ENCODE results near the gene DMRTC2. TPM values are rescaled to one million over a fixed set of nuclear protein-coding genes. Genes with fewer than 3 reads are reported as not detected.

DMRTC2 gene
- total and polyA plus RNA-seq, 4 experiments from 2014 or later = not detected

DNA sequence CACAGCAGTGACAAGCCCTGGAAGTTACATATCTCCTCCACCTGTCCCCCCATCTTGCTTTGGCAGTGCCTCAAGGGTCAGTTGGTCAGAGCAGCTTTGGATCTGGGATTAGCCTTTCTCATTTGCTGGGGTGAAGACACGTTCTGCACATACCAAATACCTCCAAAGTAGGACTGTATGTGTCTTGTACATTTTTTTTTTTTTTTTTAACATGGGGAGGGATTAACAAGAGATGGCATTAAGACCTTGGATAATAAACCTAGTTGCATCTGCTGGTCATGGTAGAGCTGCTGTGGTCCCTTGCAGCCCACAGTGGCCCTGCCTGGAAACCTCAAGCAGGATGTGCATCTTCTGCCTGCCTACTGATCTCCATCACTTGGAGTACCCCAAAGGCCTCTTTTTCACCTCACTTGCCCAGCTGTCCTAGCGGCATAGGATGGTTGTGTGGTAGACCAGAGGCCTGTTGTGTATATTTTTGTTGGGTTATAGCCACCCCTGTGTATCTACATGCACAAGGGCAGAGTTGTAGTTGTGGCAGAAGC is 17.7 kb downstream of the DMRTC2 start:
- peaks cover 37 to 67% (median 51%) of the 10 kb centered on the region in 4 donors for H3K4me1 Mint-ChIP-seq
- peaks cover 38 to 58% of the 10 kb centered on the region in 2 donors for H3K36me3 Mint-ChIP-seq
- peak overlapping the region; percentile 96 for H3K27ac ChIP-seq (ENCODE audit: low read depth, low read length)
- H3K36me3 ChIP-seq (ENCODE audit: insufficient read depth, low read length) = peaks cover 51% of the 10 kb centered on the region
- H3K4me3 ChIP-seq (ENCODE audit: low read length in 2 of 2) = no peak overlapping the region
- CTCF ChIA-PET (ENCODE audit: partially characterized antibody) = interaction anchor here (0.8 to 8.8 kb wide), 7 partner anchors 11 to 506 kb away, joined by 3 to 125 read pairs (median 4); partner anchors contain the start of gene CD79A
- peak overlapping the region; percentile 57 to 96 (median 84) for H3K27ac Mint-ChIP-seq
- DNase-seq = no peak
- no peaks in the 10 kb centered on the region for H3K9me3 Mint-ChIP-seq
- no peaks in the 10 kb centered on the region for H3K27me3 Mint-ChIP-seq
- H3K4me3 Mint-ChIP-seq = peak overlapping the region in 7 of 8 donors; percentile 24 to 95 (median 91)
- H3K27me3 ChIP-seq (ENCODE audit: insufficient read depth, low read length) = no peaks in the 10 kb centered on the region
- intact Hi-C loops (cut with micrococcal nuclease) = loop anchor here (5.0 kb wide), 1 partner anchor 215 kb away; the partner anchor contains the start of gene ZNF574
- H3K4me1 ChIP-seq (ENCODE audit: insufficient read depth, low read length) = peaks cover 70% of the 10 kb centered on the region
- no peaks in the 10 kb centered on the region for H3K9me3 ChIP-seq (ENCODE audit: control insufficient read depth in 1 of 2, low read length in 2 of 2)
- POLR2A ChIA-PET (ENCODE audit: partially characterized antibody) = interaction anchor here (0.8 to 7.8 kb wide), 6 partner anchors 10 to 96 kb away, joined by 3 to 261 read pairs (median 4); partner anchors contain the start of genes ARHGEF1, CD79A, ERFL and RABAC1

DNA sequence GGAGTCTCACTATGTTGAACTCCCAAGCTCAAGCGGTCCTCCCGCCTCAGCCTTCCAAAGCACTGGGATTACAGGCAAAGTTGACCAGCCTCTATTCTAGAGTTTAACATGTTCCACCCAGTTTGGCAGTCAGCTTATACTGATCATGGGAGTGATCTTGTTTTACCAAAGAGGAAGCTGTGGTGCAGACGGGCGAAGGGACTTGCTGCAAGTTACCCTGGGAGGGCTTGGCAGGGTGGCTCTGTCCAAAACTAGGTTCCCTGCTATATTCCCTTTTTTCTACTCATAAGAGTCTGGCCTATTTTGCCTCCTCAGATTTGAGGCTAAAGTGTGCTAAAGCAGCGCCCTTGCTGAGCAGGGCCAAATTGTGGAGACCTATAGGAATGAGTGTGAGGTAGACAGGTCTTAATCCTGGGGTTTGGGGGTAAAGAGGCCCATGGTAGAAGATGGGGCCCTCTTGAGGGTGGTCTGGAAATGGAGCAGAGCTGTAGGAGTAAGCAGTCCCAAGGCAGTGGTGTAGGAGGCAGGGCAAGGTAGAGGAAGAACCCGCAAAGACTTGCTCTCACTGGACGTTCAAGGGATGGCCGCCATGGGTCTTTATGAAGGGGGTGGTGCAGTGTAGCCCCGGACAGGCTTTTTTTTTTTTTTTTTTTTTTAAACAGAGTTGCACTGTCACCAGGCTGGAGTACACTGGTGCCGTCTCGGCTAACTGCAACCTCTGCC is 18.5 kb downstream of the DMRTC2 start:
- peaks cover 58% of the 10 kb centered on the region for H3K36me3 ChIP-seq (ENCODE audit: insufficient read depth, low read length)

DNA sequence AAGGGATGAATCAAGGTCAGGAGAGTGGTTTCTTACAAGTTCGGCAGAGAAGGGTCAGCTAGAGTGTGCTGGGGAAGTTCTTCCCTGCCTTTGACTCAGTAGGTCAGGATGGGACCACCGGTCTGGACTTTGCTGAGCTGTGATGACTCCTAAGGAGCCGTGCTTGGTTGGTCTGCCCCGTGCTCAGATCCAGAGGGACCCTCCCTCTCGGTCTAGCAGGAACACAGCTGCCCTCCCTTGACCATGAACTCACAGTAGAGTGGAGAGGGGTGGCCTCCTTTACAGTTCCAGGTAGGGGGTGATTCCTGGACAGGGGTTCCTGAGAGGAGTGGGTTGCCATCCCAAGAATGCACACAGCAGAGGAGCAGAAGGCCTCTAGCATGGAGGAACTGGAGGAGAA is 19.5 kb downstream of the DMRTC2 start:
- H3K4me3 Mint-ChIP-seq = peak overlapping the region in 2 of 8 donors; percentile 35 to 44
- ChIA-PET CTCF (ENCODE audit: partially characterized antibody) (interaction anchor here (1.6 to 8.8 kb wide), 3 partner anchors 10 to 87 kb away, joined by 4 to 125 read pairs (median 4); partner anchors contain the start of gene CD79A), POLR2A (ENCODE audit: partially characterized antibody) (interaction anchor here (0.9 to 7.8 kb wide), 7 partner anchors 8 to 94 kb away, joined by 3 to 261 read pairs (median 5); partner anchors contain the start of genes ARHGEF1, CD79A and RABAC1)
- Histone ChIP-seq H3K36me3 (ENCODE audit: insufficient read depth, low read length) (peaks cover 68% of the 10 kb centered on the region), H3K4me3 (ENCODE audit: low read length in 2 of 2) (no peak overlapping the region), H3K27me3 (ENCODE audit: insufficient read depth, low read length) (no peaks in the 10 kb centered on the region), H3K27ac (ENCODE audit: low read depth, low read length) (peak overlapping the region; percentile 22), H3K9me3 (ENCODE audit: control insufficient read depth in 1 of 2, low read length in 2 of 2) (no peaks in the 10 kb centered on the region), H3K4me1 (ENCODE audit: insufficient read depth, low read length) (peaks cover 83% of the 10 kb centered on the region)
- H3K27me3 Mint-ChIP-seq = no peaks in the 10 kb centered on the region
- H3K9me3 Mint-ChIP-seq = no peaks in the 10 kb centered on the region
- peak in 1 of 5 donors; percentile 17 for DNase-seq
- peak overlapping the region; percentile 50 to 92 (median 83) for H3K27ac Mint-ChIP-seq
- intact Hi-C loops (cut with micrococcal nuclease) = loop anchor here (5.0 kb wide), 1 partner anchor 213 kb away; the partner anchor contains the start of gene ZNF574
- H3K36me3 Mint-ChIP-seq = peaks cover 45 to 74% of the 10 kb centered on the region in 2 donors
- H3K4me1 Mint-ChIP-seq = peaks cover 41 to 81% (median 61%) of the 10 kb centered on the region in 4 donors

More for the DNA sequence above, 18.5 kb downstream of the DMRTC2 start:
- peaks cover 45 to 66% of the 10 kb centered on the region in 2 donors for H3K36me3 Mint-ChIP-seq
- Histone ChIP-seq H3K27me3 (ENCODE audit: insufficient read depth, low read length) (no peaks in the 10 kb centered on the region), H3K4me3 (ENCODE audit: low read length in 2 of 2) (no peak overlapping the region), H3K9me3 (ENCODE audit: control insufficient read depth in 1 of 2, low read length in 2 of 2) (no peaks in the 10 kb centered on the region), H3K4me1 (ENCODE audit: insufficient read depth, low read length) (peaks cover 79% of the 10 kb centered on the region), H3K27ac (ENCODE audit: low read depth, low read length) (peak overlapping the region; percentile 96)
- H3K27me3 Mint-ChIP-seq = no peaks in the 10 kb centered on the region
- H3K4me3 Mint-ChIP-seq = peak overlapping the region in 6 of 8 donors; percentile 46 to 95 (median 78)
- ChIA-PET POLR2A (ENCODE audit: partially characterized antibody) (interaction anchor here (1.0 to 7.8 kb wide), 6 partner anchors 9 to 96 kb away, joined by 3 to 261 read pairs (median 6); partner anchors contain the start of genes ARHGEF1, CD79A and RABAC1), CTCF (ENCODE audit: partially characterized antibody) (interaction anchor here (1.1 to 8.8 kb wide), 6 partner anchors 11 to 89 kb away, joined by 3 to 125 read pairs (median 4); partner anchors contain the start of gene CD79A)
- H3K9me3 Mint-ChIP-seq = no peaks in the 10 kb centered on the region
- H3K27ac Mint-ChIP-seq = peak overlapping the region in 6 of 7 donors; percentile 27 to 92 (median 83)
- H3K4me1 Mint-ChIP-seq = peaks cover 42 to 76% (median 58%) of the 10 kb centered on the region in 4 donors
- DNase-seq = peak in 1 of 5 donors; percentile 29
- intact Hi-C loops (cut with micrococcal nuclease) = loop anchor here (5.0 kb wide), 1 partner anchor 214 kb away; the partner anchor contains the start of gene ZNF574

DNA sequence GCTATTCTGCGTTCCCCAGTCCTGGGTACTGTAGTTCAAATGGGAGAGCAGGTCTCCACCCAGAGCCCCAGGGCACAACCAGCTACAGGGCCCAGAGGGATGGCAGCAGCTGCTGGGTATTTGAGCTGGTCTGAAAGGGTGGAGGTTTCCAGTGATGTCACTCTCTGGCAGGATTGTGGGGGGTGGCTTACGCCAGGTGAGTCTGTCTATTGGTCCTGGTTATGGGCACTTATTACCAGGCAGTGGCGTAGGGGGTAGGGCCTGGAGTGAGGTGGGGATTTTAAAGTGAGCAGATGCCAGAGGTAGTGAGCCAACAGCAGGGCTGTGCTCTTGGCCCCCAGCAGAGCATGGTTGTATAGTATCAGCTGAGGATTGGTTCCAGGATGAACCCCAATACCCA is 21.4 kb downstream of the DMRTC2 start:
- Histone ChIP-seq H3K4me1 (ENCODE audit: insufficient read depth, low read length) (peaks cover 94% of the 10 kb centered on the region), H3K36me3 (ENCODE audit: insufficient read depth, low read length) (peaks cover 75% of the 10 kb centered on the region), H3K27me3 (ENCODE audit: insufficient read depth, low read length) (no peaks in the 10 kb centered on the region), H3K27ac (ENCODE audit: low read depth, low read length) (peak overlapping the region; percentile 22), H3K4me3 (ENCODE audit: low read length in 2 of 2) (no peak overlapping the region), H3K9me3 (ENCODE audit: control insufficient read depth in 1 of 2, low read length in 2 of 2) (no peaks in the 10 kb centered on the region)
- peak in 1 of 5 donors; percentile 33 for DNase-seq
- Mint-ChIP-seq H3K9me3 (no peaks in the 10 kb centered on the region), H3K27me3 (no peaks in the 10 kb centered on the region), H3K4me3 (peak overlapping the region in 3 of 8 donors; percentile 15 to 59 (median 50)), H3K36me3 (peaks cover 41 to 74% of the 10 kb centered on the region in 2 donors), H3K27ac (peak overlapping the region; percentile 71 to 93 (median 81)), H3K4me1 (peaks cover 45 to 84% (median 67%) of the 10 kb centered on the region in 4 donors)
- ChIA-PET POLR2A (ENCODE audit: partially characterized antibody) (interaction anchor here (0.5 to 7.7 kb wide), 6 partner anchors 9 to 1054 kb away, joined by 3 to 103 read pairs (median 6); partner anchors contain the start of genes ARHGEF1, CD79A and ERFL), CTCF (ENCODE audit: partially characterized antibody) (interaction anchor here (8.8 kb wide), 1 partner anchor 8 kb away, joined by 125 read pairs; the partner anchor contains the start of gene CD79A)
- intact Hi-C loops (cut with micrococcal nuclease) = no loop called here

DNA sequence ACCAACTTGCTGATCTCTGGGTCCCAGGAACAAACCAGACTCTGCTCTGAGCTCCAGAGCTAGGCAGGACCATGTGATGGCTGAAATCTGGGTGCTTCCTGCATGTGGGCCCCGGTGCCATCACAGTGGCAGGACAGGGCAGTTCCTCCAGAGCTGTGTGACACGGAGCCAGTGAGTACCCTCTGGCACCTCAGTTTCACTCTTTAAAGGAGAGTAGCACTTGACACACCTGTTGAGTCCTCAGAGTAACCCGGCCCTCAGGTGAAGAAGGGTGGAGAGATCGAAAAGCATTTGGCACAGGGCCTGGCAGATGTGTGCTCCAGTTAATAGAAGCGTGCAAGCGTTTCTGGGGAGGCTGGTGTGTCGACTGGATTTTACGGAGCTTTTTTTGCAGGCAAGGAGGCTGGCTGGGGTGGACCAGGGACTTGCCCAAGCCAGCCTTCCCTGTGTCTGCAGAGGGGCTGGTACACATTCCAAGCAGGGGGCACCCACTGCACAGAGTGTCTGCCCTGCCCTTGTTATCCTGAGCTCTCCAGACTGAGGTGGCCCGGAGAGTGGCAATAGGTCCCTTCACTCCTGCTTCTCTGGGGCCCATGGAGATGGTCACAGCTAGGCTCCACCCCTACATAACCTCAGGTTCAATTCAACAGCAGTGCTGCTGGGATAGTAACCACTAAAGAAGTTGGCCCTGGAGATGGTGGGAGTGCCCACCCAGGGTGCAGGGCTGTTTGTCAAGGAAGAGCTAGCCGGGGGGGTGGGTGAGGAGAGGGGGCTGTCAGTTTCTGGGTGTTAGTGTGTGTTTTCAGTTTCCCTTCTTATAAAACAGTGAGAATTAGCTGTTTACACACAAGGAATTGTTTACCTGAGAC is 23.5 kb downstream of the DMRTC2 start:
- H3K4me1 Mint-ChIP-seq = peaks cover 41 to 84% (median 64%) of the 10 kb centered on the region in 4 donors
- H3K9me3 Mint-ChIP-seq = peaks cover 0 to 2% (median 0%) of the 10 kb centered on the region in 8 donors
- POLR2A ChIA-PET (ENCODE audit: partially characterized antibody) = interaction anchor here (1.0 to 11.3 kb wide), 4 partner anchors 7 to 77 kb away, joined by 4 to 261 read pairs (median 59); partner anchors contain the start of genes ARHGEF1 and RPS19
- Histone ChIP-seq H3K36me3 (ENCODE audit: insufficient read depth, low read length) (peaks cover 54% of the 10 kb centered on the region), H3K27ac (ENCODE audit: low read depth, low read length) (peak overlapping the region; percentile 46), H3K27me3 (ENCODE audit: insufficient read depth, low read length) (no peaks in the 10 kb centered on the region), H3K9me3 (ENCODE audit: control insufficient read depth in 1 of 2, low read length in 2 of 2) (no peaks in the 10 kb centered on the region), H3K4me1 (ENCODE audit: insufficient read depth, low read length) (peaks cover 94% of the 10 kb centered on the region), H3K4me3 (ENCODE audit: low read length in 2 of 2) (no peak overlapping the region)
- H3K36me3 Mint-ChIP-seq = peaks cover 29 to 61% of the 10 kb centered on the region in 2 donors
- DNase-seq = peak in 1 of 5 donors; percentile 5
- peak overlapping the region in 4 of 8 donors; percentile 33 to 75 (median 52) for H3K4me3 Mint-ChIP-seq
- intact Hi-C loops (cut with micrococcal nuclease) = no loop called here
- no peaks in the 10 kb centered on the region for H3K27me3 Mint-ChIP-seq
- CTCF ChIA-PET (ENCODE audit: partially characterized antibody) = interaction anchor here (1.0 to 1.6 kb wide), 4 partner anchors 7 to 83 kb away, joined by 4 to 6 read pairs (median 5); partner anchors contain the start of gene RPS19
- H3K27ac Mint-ChIP-seq = peak overlapping the region; percentile 72 to 95 (median 93)

DNA sequence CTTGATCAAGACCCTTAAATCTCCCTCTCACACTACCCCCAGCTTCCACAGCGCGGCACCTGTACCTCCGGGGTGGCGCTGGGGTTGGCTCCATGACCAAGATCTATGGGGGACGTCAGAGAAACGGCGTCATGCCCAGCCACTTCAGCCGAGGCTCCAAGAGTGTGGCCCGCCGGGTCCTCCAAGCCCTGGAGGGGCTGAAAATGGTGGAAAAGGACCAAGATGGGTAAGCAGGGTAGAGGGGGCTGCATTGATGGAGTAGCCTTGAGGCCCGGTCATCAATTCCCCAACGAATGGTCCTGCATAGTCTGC is 24.1 kb downstream of the DMRTC2 start:
- no peaks in the 10 kb centered on the region for H3K27me3 Mint-ChIP-seq
- H3K4me3 Mint-ChIP-seq = peak overlapping the region in 1 of 8 donors; percentile 20
- ChIA-PET POLR2A (ENCODE audit: partially characterized antibody) (interaction anchor here (1.0 to 11.3 kb wide), 4 partner anchors 7 to 77 kb away, joined by 4 to 261 read pairs (median 59); partner anchors contain the start of genes ARHGEF1 and RPS19), CTCF (ENCODE audit: partially characterized antibody) (interaction anchor here (1.5 to 1.6 kb wide), 2 partner anchors 9 to 65 kb away, joined by 4 to 6 read pairs; partner anchors contain the start of gene RPS19)
- peaks cover 50% of the 10 kb centered on the region for H3K36me3 ChIP-seq (ENCODE audit: insufficient read depth, low read length)
- H3K36me3 Mint-ChIP-seq = peaks cover 25 to 57% of the 10 kb centered on the region in 2 donors
- no peak overlapping the region for H3K4me3 ChIP-seq (ENCODE audit: low read length in 2 of 2)
- H3K27ac Mint-ChIP-seq = peak overlapping the region in 6 of 7 donors; percentile 57 to 95 (median 88)
- H3K4me1 ChIP-seq (ENCODE audit: insufficient read depth, low read length) = peaks cover 94% of the 10 kb centered on the region
- peaks cover 38 to 84% (median 62%) of the 10 kb centered on the region in 4 donors for H3K4me1 Mint-ChIP-seq
- no peaks in the 10 kb centered on the region for H3K27me3 ChIP-seq (ENCODE audit: insufficient read depth, low read length)
- no peaks in the 10 kb centered on the region for H3K9me3 ChIP-seq (ENCODE audit: control insufficient read depth in 1 of 2, low read length in 2 of 2)
- peak in 1 of 5 donors; percentile 15 for DNase-seq
- intact Hi-C loops (cut with micrococcal nuclease) = no loop called here
- H3K27ac ChIP-seq (ENCODE audit: low read depth, low read length) = peak overlapping the region; percentile 34
- peaks cover 0 to 2% (median 0%) of the 10 kb centered on the region in 8 donors for H3K9me3 Mint-ChIP-seq
